ENCODE data around the gene PDE1A.

Gene PDE1A

GRCh38 chr2:182318466-182319220, 108.2 kb downstream of the PDE1A start:
- Histone ChIP-seq H3K9ac (ENCODE audit: low read depth, low read length, poor library complexity, severe bottlenecking) (no peak overlapping the region), H2AFZ (ENCODE audit: low read length) (no peak overlapping the region), H3K9me3 (ENCODE audit: insufficient read depth, low read depth, low read length) (no peaks in the 10 kb centered on the region), H4K20me1 (ENCODE audit: insufficient read depth, low read length, poor library complexity, severe bottlenecking) (no peaks in the 10 kb centered on the region), H3K36me3 (ENCODE audit: insufficient read depth, low read length) (no peaks in the 10 kb centered on the region), H3F3A (ENCODE audit: low read depth) (no peaks in the 10 kb centered on the region), H3K4me1 (ENCODE audit: insufficient read depth, low read length, poor library complexity, severe bottlenecking) (no peaks in the 10 kb centered on the region), H3K4me2 (ENCODE audit: low read depth, low read length, poor library complexity, severe bottlenecking) (no peak overlapping the region), H3K4me3 (ENCODE audit: low read length, poor library complexity, severe bottlenecking) (no peak overlapping the region), H3K79me2 (ENCODE audit: insufficient read depth, low read length) (no peaks in the 10 kb centered on the region), H3K9me2 (replicated peaks; ENCODE audit: low read depth, low read length) (no peaks in the 10 kb centered on the region), H3K27me3 (ENCODE audit: insufficient read depth, low read length, poor library complexity, severe bottlenecking) (no peaks in the 10 kb centered on the region)
- TF ChIP-seq CTCF (conservative IDR thresholded peaks at IDR 0.05; ENCODE audit: low read length) (no peak), EZH2phosphoT487 (IDR thresholded peaks at IDR 0.05; ENCODE audit: borderline replicate concordance) (no peak)

- TF ChIP-seq CTCF (conservative IDR thresholded peaks at IDR 0.05; ENCODE audit: low read length) = no peak
- no peak for TF ChIP-seq EZH2phosphoT487 (IDR thresholded peaks at IDR 0.05; ENCODE audit: borderline replicate concordance)
- Histone ChIP-seq H4K20me1 (ENCODE audit: insufficient read depth, low read length, poor library complexity, severe bottlenecking) (no peaks in the 10 kb centered on the region), H3K4me1 (ENCODE audit: insufficient read depth, low read length, poor library complexity, severe bottlenecking) (no peaks in the 10 kb centered on the region), H3K9me3 (ENCODE audit: insufficient read depth, low read depth, low read length) (no peaks in the 10 kb centered on the region), H3K36me3 (ENCODE audit: insufficient read depth, low read length) (no peaks in the 10 kb centered on the region), H3K9ac (ENCODE audit: low read depth, low read length, poor library complexity, severe bottlenecking) (no peak overlapping the region), H3K9me2 (replicated peaks; ENCODE audit: low read depth, low read length) (no peaks in the 10 kb centered on the region), H2AFZ (ENCODE audit: low read length) (no peak overlapping the region), H3K27me3 (ENCODE audit: insufficient read depth, low read length, poor library complexity, severe bottlenecking) (no peaks in the 10 kb centered on the region), H3K4me2 (ENCODE audit: low read depth, low read length, poor library complexity, severe bottlenecking) (no peak overlapping the region), H3F3A (ENCODE audit: low read depth) (no peaks in the 10 kb centered on the region), H3K4me3 (ENCODE audit: low read length, poor library complexity, severe bottlenecking) (no peak overlapping the region), H3K79me2 (ENCODE audit: insufficient read depth, low read length) (no peaks in the 10 kb centered on the region)
Measured at GRCh38 chr2:182316950-182317349, 109.9 kb downstream of the PDE1A start.

GRCh38 chr2:182302972-182303371, 123.9 kb downstream of the PDE1A start:
- H3K9me2 ChIP-seq (replicated peaks; ENCODE audit: low read depth, low read length) = no peaks in the 10 kb centered on the region
- no peaks in the 10 kb centered on the region for H3K9me3 ChIP-seq (ENCODE audit: insufficient read depth, low read depth, low read length)
- H3K4me2 ChIP-seq (ENCODE audit: low read depth, low read length, poor library complexity, severe bottlenecking) = no peak overlapping the region
- H3K79me2 ChIP-seq (ENCODE audit: insufficient read depth, low read length) = no peaks in the 10 kb centered on the region
- no peaks in the 10 kb centered on the region for H3K4me1 ChIP-seq (ENCODE audit: insufficient read depth, low read length, poor library complexity, severe bottlenecking)
- no peaks in the 10 kb centered on the region for H3F3A ChIP-seq (ENCODE audit: low read depth)
- H4K20me1 ChIP-seq (ENCODE audit: insufficient read depth, low read length, poor library complexity, severe bottlenecking) = no peaks in the 10 kb centered on the region
- H2AFZ ChIP-seq (ENCODE audit: low read length) = no peak overlapping the region
- H3K4me3 ChIP-seq (ENCODE audit: low read length, poor library complexity, severe bottlenecking) = no peak overlapping the region
- no peaks in the 10 kb centered on the region for H3K36me3 ChIP-seq (ENCODE audit: insufficient read depth, low read length)
- H3K27me3 ChIP-seq (ENCODE audit: insufficient read depth, low read length, poor library complexity, severe bottlenecking) = no peaks in the 10 kb centered on the region
- TF ChIP-seq CTCF (conservative IDR thresholded peaks at IDR 0.05; ENCODE audit: low read length) (no peak), EZH2phosphoT487 (IDR thresholded peaks at IDR 0.05; ENCODE audit: borderline replicate concordance) (no peak)
- no peak overlapping the region for H3K9ac ChIP-seq (ENCODE audit: low read depth, low read length, poor library complexity, severe bottlenecking)

All from Loucy (cell line).